ENCODE data around the gene CRKL.

Gene CRKL

DNA sequence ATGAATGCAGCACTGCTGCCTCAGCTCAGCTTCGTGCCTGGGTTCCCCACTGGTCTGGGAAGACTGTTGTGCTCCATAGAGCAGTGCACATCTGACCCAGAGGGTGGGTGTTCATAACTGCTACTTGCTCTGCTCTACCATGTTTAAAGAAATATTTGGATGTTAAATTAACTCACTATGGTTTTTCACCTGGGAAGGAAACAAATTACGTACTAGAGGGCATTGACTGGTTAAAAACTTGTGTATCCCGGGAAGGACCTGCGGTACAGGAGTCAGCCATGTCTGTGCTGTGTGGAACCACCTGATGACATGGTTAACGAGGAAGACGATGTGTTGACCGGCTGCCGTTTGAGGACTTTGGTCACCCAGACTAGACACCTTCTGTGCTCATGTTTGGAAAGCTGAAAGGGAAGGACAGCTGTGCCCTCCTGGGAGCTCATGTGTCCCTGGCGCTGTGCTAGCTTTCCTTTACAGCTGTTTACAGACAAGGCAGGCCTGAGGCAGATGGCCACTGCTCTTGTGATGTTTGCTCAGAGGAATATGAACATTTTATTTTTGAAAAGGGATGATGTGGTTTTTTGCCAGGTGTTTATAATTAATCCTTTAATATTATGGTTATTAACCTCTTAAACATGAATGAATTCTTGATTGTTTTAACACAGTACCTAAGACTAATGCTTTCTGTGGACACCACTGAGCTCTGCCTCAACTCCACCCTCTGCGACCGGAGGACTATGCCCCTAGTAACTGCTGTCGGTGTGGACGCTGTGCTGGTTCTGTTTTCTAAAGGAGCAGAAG, 35.5 kb downstream of the CRKL start:
- DNase-seq: peak; percentile 85 to 89

GRCh38 chr22:20953342-20953608, 36.1 kb downstream of the CRKL start:
- DNase-seq: no peak

GRCh38 chr22:20953668-20954500, 36.7 kb downstream of the CRKL start:
- no peak for DNase-seq

DNA sequence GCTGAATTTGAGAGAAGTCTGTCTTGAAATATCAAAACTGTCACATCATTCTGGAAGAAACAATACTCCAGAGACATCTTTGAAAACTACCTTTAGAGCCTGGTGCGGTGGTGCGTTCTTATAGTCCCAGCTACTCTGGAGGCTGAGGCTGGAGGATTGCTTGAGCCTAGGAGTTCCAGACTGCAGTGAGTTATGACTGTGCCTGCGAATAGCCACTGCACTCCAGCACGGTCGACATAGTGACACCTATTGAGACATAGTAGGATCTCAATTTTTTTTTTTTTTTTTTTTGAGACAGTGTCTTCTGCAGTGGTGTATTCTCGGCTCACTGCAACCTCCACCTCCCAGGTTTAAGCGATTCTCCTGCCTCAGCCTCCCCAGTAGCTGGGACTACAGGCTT, 38.3 kb downstream of the CRKL start:
- no peak for DNase-seq

DNA sequence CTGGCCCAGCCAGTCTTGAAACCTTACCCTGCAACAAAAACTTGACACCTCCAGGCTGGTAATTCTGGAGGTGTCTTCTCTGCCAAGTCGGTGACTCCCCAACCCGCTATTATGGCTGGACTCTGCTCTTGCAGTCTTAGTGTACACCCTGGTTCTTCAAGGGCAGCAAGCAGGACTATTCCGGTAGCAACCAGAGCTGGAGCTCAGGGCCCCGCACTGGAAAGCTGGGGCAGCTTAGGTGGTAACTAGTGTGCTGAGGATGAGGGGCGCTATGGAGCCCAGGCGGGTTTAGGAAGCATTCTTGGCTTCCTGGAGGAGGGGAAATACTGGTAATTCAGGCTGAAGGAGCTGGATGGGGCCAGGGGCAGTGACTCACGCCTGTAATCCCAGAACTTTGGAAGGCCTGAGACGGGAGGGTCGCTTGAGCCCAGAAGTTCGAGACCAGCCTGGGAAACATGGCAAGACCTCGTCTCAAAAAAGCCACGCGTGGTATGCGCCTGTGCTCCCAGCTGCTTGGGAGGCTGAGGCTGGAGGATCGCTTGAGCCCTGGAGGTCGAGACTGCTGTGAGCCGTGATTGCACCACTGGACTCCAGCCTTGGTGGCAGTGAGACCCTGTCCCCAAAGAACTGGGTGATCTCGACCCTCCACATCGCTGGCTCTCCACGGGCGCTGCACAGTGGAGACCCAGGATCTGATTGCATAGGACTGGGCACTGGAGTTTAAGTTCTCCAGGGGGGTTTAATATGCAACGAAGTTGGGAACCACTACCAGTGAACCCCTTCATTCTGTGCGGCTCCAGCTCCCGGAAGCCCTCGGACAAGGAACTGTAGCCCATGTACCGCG, 39.3 kb downstream of the CRKL start:
- DNase-seq: no peak

DNA sequence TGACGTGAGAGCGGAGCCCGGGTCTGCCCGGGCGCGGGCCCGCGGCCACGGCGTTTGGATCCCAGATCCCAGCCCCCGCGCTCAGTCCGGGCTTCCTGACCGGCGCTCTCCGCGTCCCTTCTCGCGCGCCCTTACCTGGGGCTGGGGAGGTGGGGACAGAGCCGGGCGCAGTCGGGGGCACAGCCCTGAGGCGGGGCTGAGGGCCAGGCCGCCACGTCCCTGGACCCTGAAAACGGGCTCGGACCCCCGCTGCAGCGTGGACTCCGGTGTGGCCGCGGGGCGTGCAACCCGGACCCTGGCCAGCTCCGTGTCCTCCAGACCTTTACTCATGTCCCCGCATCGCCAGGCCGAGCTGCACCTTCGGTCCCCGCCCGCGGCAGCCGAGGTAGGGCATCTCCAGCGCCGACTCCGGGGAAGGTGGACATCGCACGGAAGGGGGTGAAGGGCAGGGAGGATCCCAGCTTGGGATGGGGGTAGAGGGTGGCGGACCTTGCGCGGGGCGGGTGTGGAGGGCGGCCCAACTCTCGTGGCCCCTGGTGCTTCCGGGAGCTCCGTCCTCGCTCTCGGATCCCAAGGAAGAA, 40.0 kb downstream of the CRKL start:
- DNase-seq: no peak

- peak in 1 of 2 experiments; percentile 34 for DNase-seq
Measured at GRCh38 chr22:20957683-20958431, 40.6 kb downstream of the CRKL start.

DNA sequence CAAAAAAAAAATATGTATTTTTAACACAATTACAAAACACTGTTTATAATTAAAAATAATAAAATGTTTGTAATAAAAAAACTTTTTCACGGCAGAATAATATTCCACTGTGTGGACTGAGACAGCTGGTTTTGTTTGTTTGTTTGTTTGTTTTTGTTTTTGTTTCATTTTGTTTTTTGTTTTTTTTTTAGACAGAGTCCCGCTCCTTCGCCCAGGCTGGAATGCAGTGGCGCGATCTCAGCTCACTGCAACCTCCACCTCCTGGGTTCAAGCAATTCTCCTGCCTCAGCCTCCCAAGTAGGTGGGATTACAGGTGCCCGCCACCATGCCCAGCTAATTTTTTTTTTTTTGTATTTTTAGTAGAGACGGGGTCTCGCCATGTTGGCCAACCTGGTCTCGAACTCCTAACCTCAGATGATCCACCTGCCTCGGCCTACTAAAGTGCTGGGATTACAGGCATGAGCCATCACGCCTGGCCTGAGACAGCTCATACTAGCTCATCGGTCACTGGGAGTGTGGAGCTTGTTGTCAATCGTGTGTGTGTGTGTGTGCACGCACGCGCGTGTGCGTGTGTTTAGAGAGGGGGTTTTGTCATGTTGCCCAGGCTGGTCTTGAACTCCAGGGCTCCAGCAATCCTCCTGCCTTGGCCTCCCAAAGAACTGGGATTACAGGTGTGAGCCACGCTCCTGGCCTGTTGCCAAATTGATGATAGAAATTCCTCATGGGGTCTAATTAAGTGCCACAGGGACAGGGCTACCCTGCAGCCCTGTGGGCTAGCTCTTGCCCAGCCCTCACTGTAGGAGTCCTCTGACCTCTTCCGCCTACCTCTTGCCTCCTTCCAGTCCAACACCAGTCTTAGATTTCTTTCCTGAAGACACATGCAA, 42.6 kb downstream of the CRKL start:
- no peak for DNase-seq

DNA sequence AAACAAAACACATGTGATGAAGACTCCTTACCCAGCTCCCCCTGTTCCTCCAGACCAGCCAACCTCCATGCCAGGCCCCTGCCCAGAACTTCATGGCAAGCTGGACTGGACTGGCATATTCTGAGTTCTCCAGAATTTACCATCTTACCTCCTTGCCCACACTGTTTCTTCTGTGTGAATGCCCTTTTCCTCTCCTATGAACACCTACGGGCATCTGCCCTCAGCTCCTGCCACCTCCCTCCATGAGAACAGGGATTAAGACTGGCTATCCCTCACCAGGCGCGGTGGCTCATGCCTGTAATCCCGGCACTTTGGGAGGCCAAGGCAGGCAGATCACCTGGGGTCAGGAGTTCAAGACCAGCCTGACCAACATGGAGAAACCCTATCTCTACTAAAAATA, 43.4 kb downstream of the CRKL start:
- DNase-seq: no peak

- no peak for DNase-seq
Measured at GRCh38 chr22:20962491-20962945, 45.3 kb downstream of the CRKL start.

DNA sequence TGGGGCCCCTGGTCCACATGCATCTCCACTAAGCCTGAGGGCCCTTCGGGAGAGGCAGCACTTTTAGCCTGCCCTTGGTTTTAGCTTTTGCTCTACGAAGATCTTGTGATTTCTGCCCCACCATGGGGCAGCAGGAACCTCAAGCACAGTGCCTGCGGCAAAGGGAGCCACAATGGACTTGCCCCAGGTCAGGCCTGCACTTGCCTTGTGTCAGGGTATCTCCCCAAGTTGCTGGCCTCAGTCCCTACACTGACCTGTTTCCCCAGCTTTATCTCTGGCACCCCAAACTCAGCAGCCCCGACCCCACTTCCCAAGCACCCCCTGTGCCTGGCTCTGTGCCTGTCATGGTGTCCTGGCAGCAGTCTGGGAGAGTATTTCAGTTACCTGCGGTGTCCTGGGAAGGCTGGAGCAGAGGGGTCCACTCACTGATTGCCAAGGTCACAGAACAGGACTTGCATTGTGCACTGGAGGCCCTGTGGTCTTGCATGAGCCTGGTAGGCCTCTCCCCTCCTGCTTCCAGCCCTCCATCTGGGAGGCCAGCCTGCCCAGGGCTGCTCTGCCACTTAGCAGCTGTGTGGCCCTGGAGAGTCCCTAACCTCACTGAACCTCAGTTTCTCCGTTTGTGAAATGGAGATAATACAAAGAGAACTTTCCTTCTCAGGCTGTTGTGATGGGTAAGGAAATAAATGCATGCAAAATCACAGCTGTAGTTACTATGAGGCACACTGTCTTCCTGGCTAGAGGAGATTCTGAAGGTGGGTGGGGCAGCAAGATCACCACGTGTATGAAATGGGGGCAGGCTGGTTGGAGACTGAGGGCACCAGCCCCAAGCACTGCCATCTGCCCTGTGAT, 46.2 kb downstream of the CRKL start:
- no peak for DNase-seq

GRCh38 chr22:20964090-20964798, 47.0 kb downstream of the CRKL start:
- no peak for DNase-seq

GRCh38 chr22:20964799-20965103, 47.5 kb downstream of the CRKL start:
- no peak for DNase-seq

GRCh38 chr22:20965104-20965887, 48.1 kb downstream of the CRKL start:
- no peak for DNase-seq

GRCh38 chr22:20965888-20966855, 49.0 kb downstream of the CRKL start:
- DNase-seq: no peak

DNA sequence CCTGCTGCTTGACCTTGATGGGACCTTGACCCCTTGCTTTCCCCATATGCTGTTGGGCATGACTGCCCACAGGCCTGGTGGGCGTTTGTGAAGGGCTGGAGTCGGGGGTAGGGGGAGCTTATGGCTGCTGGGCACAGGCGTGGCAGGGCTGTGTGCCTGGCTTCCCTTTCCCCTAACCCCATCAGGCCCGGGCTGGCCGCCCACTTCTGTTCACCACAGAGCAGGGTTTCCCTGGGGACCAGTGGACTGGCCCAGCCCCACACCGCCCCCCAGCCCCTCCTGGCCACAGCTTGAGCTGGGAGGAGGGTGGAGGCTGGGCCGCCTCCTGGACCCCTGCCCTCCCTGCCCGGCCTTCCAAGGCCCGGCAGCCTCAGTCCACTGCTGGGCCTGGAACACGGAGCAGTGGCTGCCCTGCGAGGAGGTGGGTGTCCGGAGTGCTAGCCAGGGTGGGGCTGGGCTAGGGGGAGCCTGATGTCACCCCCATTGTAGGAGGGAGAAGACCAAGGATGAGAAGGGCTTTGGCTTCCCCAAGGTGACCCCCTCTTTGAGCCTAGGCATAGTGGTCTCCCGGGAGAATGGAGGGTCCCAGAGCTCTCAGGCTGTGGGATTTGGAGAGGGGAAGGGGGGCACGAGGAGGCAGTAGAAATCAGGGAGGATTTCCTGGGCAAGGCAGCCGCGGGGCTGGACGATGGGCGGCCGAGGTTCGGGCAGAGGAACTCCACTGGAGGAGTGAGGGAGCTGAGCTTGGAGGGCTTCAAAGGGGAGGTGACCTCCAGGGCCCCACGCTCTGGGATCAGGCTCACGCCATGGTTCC, 49.9 kb downstream of the CRKL start, which contains the start of gene AIFM3:
Gene AIFM3 (plus strand): TSS at position 373 of the 814 bp plus-strand sequence. CDS start 690 bp downstream, outside the sequence.
- no peak for DNase-seq

Measured in SHP77 (cell line).